ENCODE measurements around the gene XPO1. TPM values are rescaled to one million over a fixed set of nuclear protein-coding genes. Genes with fewer than 3 reads are reported as not detected.

Gene XPO1
- total and polyA plus RNA-seq, 2 of the 4 experiments (the other 2 are of a cell fraction), result 78.5 to 104 TPM

GRCh38 chr2:61437170-61437569 is 101.0 kb downstream of the XPO1 start:
- dilution Hi-C loops (cut with HindIII; ENCODE audit: low sequenced_read_pairs, unreplicated experiment) (no loop called here), in situ Hi-C loops (cut with MboI; ENCODE audit: low sequenced_read_pairs) (no loop called here), intact Hi-C loops (cut with micrococcal nuclease) (no loop called here)
- Histone ChIP-seq H3K9me1 (ENCODE audit: insufficient read depth, low read length) (peaks cover 28% of the 10 kb centered on the region), H2BK5ac (ENCODE audit: low read depth, low read length, poor library complexity, severe bottlenecking) (no peak overlapping the region), H3K4me1 (ENCODE audit: control insufficient read depth, insufficient read depth, low read length) (peaks cover 8% of the 10 kb centered on the region), H2AK5ac (ENCODE audit: low read depth, low read length) (no peak overlapping the region), H2BK20ac (ENCODE audit: low read depth, low read length) (no peak overlapping the region), H2AFZ (replicated peaks; ENCODE audit: low read length, poor library complexity) (no peak overlapping the region), H3K56ac (ENCODE audit: extremely low read depth, insufficient read depth, low read length) (no peak overlapping the region), H2AK9ac (replicated peaks; ENCODE audit: low read depth, low read length, poor library complexity) (no peak overlapping the region), H2BK15ac (ENCODE audit: low read depth, low read length) (no peak overlapping the region), H4K5ac (ENCODE audit: low read depth, low read length) (no peak overlapping the region), H3K36me3 (ENCODE audit: control insufficient read depth, insufficient read depth, low read length) (peaks cover 1% of the 10 kb centered on the region; the same call in 1 of the 2 replicates), H3K27ac (ENCODE audit: insufficient read depth, low read length) (no peak overlapping the region), H3K27me3 (ENCODE audit: control insufficient read depth, insufficient read depth, low read length) (no peaks in the 10 kb centered on the region), H3K9me3 (ENCODE audit: control insufficient read depth, insufficient read depth, low read length) (no peaks in the 10 kb centered on the region), H3K18ac (ENCODE audit: low read depth, low read length) (no peak overlapping the region), H3K4me3 (ENCODE audit: insufficient read depth, low read depth, low read length) (no peak overlapping the region), H3K14ac (replicated peaks; ENCODE audit: low read depth, low read length) (no peak overlapping the region), H4K91ac (ENCODE audit: insufficient read depth, low read depth, low read length) (no peak overlapping the region), H4K20me1 (ENCODE audit: insufficient read depth, low read length) (peaks cover 91% of the 10 kb centered on the region), H3K79me1 (ENCODE audit: low read depth in 1 of 2, low read length in 2 of 2) (peaks cover 1 to 73% of the 10 kb centered on the region in 2 experiments; a peak in 3 of 4 replicates), H2BK120ac (ENCODE audit: low read depth, low read length) (no peak overlapping the region), H3K9ac (ENCODE audit: low read depth, low read length) (no peak overlapping the region), H3K4ac (ENCODE audit: low read depth, low read length) (no peak overlapping the region), H3K4me2 (ENCODE audit: low read depth, low read length) (no peak overlapping the region), H4K8ac (ENCODE audit: low read depth in 2 of 2, low read length in 2 of 2) (no peak overlapping the region), H3K23ac (ENCODE audit: low read depth, low read length) (no peak overlapping the region)
- DNase-seq (no peak), ATAC-seq (ENCODE audit: low read depth) (no peak)
- TF ChIP-seq CHD1 (IDR thresholded peaks at IDR 0.05; ENCODE audit: low read depth, low read length) (no peak), USF2 (IDR thresholded peaks at IDR 0.05; ENCODE audit: low read depth, low read length) (no peak), MAZ (IDR thresholded peaks at IDR 0.05; ENCODE audit: borderline replicate concordance, low read depth, low read length) (no peak), BHLHE40 (IDR thresholded peaks at IDR 0.05; ENCODE audit: low read depth, low read length) (no peak), RFX5 (IDR thresholded peaks at IDR 0.05; ENCODE audit: low read depth, low read length) (no peak), SMC3 (IDR thresholded peaks at IDR 0.05; ENCODE audit: low read depth, low read length) (no peak), ELK1 (IDR thresholded peaks at IDR 0.05; ENCODE audit: borderline replicate concordance, low read depth, low read length) (no peak), CEBPB (IDR thresholded peaks at IDR 0.05; ENCODE audit: low read depth, low read length) (no peak)
- ChIA-PET CTCF (no interaction called here), POLR2A (ENCODE audit: unreplicated experiment) (no interaction called here)
- no CpG with 5 or more reads among the region's 4 CpGs for WGBS, 2 experiments (ENCODE audit: extremely low coverage in 2 of 2, insufficient read length in 1 of 2)
- no TSS peak for BruUV-seq (replicated peaks)
